Measurements from ENCODE around the gene PROM2. TPM values are rescaled to one million over a fixed set of nuclear protein-coding genes. Genes with fewer than 3 reads are reported as not detected.

The PROM2 gene
- under 0.01 TPM in 1 of 2 replicates, not detected in the other for total RNA-seq

GRCh38 chr2:95274291-95275150, at the start of gene PROM2:
Gene PROM2 (plus strand): TSS chr2:95274449. CDS start chr2:95274586, 137 bp downstream.

DNA sequence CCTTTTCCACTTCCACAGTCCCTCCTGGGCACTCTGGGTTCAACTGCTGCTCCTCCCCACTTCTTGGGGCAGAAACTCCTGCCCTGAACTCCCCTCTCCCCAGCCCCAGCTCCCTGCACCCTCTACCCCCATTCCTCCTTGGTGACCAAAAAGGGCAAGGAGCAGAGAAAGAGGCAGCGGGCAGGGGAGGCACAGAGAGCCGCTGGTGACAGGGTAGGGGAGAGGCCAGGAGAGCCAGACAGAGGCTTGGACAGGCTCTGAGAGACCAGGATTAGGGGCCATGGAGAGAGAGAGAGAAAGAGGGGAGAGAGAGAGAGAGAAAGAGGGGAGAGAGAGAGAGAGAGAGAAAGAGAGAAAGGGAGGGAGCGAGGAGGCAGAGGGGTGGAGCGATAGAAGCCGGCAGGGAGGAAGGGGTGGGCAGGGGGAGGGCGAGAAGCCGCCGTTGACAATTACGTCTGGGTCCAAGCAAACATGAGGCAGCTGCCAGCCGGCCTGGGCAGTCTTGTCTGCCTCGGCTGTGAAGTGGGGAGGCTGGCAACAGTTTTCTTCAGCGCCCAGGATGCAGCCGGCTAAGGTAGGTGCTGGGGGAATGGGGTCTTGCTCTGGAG, 22.7 kb downstream of the PROM2 start, which contains the start of gene KCNIP3:
Gene KCNIP3, plus strand, starts transcription at position 468 of the 608 bp plus-strand sequence. Its CDS starts 92 bp downstream, at position 560.

Other genes with a start within 250 kb of the PROM2 start
- gene MAL, start 248.7 kb upstream of the PROM2 start, total RNA-seq = not detected in 2 replicates
- 36.5 and 39.2 TPM in 2 replicates for gene MRPS5, start 152.6 kb upstream of the PROM2 start, total RNA-seq
- 5.3 and 6.9 TPM in 2 replicates for gene ZNF514, start 114.6 kb upstream of the PROM2 start, total RNA-seq
- 3.2 and 5.7 TPM in 2 replicates for gene ZNF2, start 108.6 kb upstream of the PROM2 start, total RNA-seq
- 0.18 and 1.5 TPM in 2 replicates for gene ZNF892, start 66.9 kb upstream of the PROM2 start, total RNA-seq
- 4.4 and 10.3 TPM in 2 replicates for gene KCNIP3, start 22.9 kb downstream of the PROM2 start, total RNA-seq
- 16.6 and 18.8 TPM in 2 replicates for gene FAHD2A, start 128.3 kb downstream of the PROM2 start, total RNA-seq
- gene TRIM43B, start 210.3 kb downstream of the PROM2 start, total RNA-seq = not detected in 2 replicates